Stimulated activated naive CD8-positive, alpha-beta T cell treated with anti-CD3 and anti-CD28 coated beads, Interleukin-15, amount 100 ng/mL, for 72 hours (primary cell): Measurements from ENCODE around the gene STAT4.

ENCODE experiments used
- ATAC-seq: fragments of 150-1000 bp; cut with Tn5 transposase; 2 replicates; pipeline ENCODE4 v1.10.0; 2021; ENCODE audit warnings: mild to moderate bottlenecking, moderate library complexity
- DNase-seq, 2 donors: peaks; one replicate each; pipeline ENCODE4 v3.0.0; 2021 to 2022
- H3K27ac Mint-ChIP-seq, 2 donors: one replicate each; pipeline ENCODE4 v1.8.0; 2022; ENCODE audit warnings: mild to moderate bottlenecking in 2 of 2, mixed read lengths in 2 of 2, moderate library complexity in 2 of 2
- H3K27me3 Mint-ChIP-seq: one replicate; pipeline ENCODE4 v1.8.0; 2022; ENCODE audit warnings: mixed read lengths
- H3K4me1 Mint-ChIP-seq: one replicate; pipeline ENCODE4 v1.8.0; 2022; ENCODE audit warnings: mild to moderate bottlenecking, mixed read lengths
- H3K4me3 Mint-ChIP-seq, 2 donors: one replicate each; pipeline ENCODE4 v1.8.0; 2022; ENCODE audit warnings: mild to moderate bottlenecking in 2 of 2, mixed read lengths in 2 of 2, moderate library complexity in 1 of 2
- H3K9me3 Mint-ChIP-seq, 2 donors: one replicate each; pipeline ENCODE4 v1.8.0; 2022; ENCODE audit warnings: mixed read lengths in 2 of 2

Gene STAT4

GRCh38 chr2:191166111-191166755 is 15.4 kb upstream of the STAT4 start:
- H3K27ac Mint-ChIP-seq = no peak overlapping the region
- DNase-seq = no peak

GRCh38 chr2:191165176-191165643 is 14.4 kb upstream of the STAT4 start:
- DNase-seq (peak; percentile 30 to 44), ATAC-seq (peak; percentile 90)
- H3K9me3 Mint-ChIP-seq = no peaks in the 10 kb centered on the region
- peaks cover 44% of the 10 kb centered on the region for H3K4me1 Mint-ChIP-seq
- H3K4me3 Mint-ChIP-seq = peak overlapping the region in 1 of 2 donors; percentile 48
- peaks cover 14% of the 10 kb centered on the region for H3K27me3 Mint-ChIP-seq
- peak overlapping the region; percentile 77 to 93 for H3K27ac Mint-ChIP-seq

More at GRCh38 chr2:191166111-191166755, 15.4 kb upstream of the STAT4 start:
- Mint-ChIP-seq H3K4me1 (peaks cover 52% of the 10 kb centered on the region), H3K4me3 (no peak overlapping the region), H3K27me3 (peaks cover 14% of the 10 kb centered on the region), H3K9me3 (no peaks in the 10 kb centered on the region)
- ATAC-seq = no peak

GRCh38 chr2:191158747-191159146 is 8.0 kb upstream of the STAT4 start:
- Mint-ChIP-seq H3K4me3 (no peak overlapping the region), H3K9me3 (no peaks in the 10 kb centered on the region), H3K27me3 (peaks cover 29% of the 10 kb centered on the region), H3K27ac (no peak overlapping the region), H3K4me1 (peaks cover 27% of the 10 kb centered on the region)
- DNase-seq (no peak), ATAC-seq (no peak)

- no peaks in the 10 kb centered on the region for H3K9me3 Mint-ChIP-seq
- no peak for DNase-seq
- H3K4me3 Mint-ChIP-seq = no peak overlapping the region
- no peak overlapping the region for H3K27ac Mint-ChIP-seq
- peaks cover 28% of the 10 kb centered on the region for H3K4me1 Mint-ChIP-seq
- peaks cover 24% of the 10 kb centered on the region for H3K27me3 Mint-ChIP-seq
- ATAC-seq = no peak
These were observed 7.4 kb upstream of the STAT4 start for GRCh38 chr2:191158193-191158592.

GRCh38 chr2:191155608-191156071 is 4.8 kb upstream of the STAT4 start:
- Mint-ChIP-seq H3K9me3 (no peaks in the 10 kb centered on the region), H3K4me1 (peaks cover 49% of the 10 kb centered on the region), H3K27me3 (peaks cover 18% of the 10 kb centered on the region), H3K4me3 (peak overlapping the region in 1 of 2 donors; percentile 20), H3K27ac (peak overlapping the region in 1 of 2 donors; percentile 1)
- DNase-seq (peak in 1 of 2 donors; percentile 13), ATAC-seq (no peak)

- H3K9me3 Mint-ChIP-seq = no peaks in the 10 kb centered on the region
- no peak overlapping the region for H3K4me3 Mint-ChIP-seq
- peak overlapping the region in 1 of 2 donors; percentile 10 for H3K27ac Mint-ChIP-seq
- no peak for DNase-seq
- no peak for ATAC-seq
- H3K4me1 Mint-ChIP-seq = peaks cover 44% of the 10 kb centered on the region
- peaks cover 8% of the 10 kb centered on the region for H3K27me3 Mint-ChIP-seq
These were observed 2.9 kb upstream of the STAT4 start for GRCh38 chr2:191153716-191154115.

- Mint-ChIP-seq H3K27me3 (no peaks in the 10 kb centered on the region), H3K27ac (peak overlapping the region in 1 of 2 donors; percentile 93), H3K4me3 (peak overlapping the region in 1 of 2 donors; percentile 63), H3K9me3 (no peaks in the 10 kb centered on the region), H3K4me1 (peaks cover 52% of the 10 kb centered on the region)
- DNase-seq = peak in 1 of 2 donors; percentile 33
- peak; percentile 11 for ATAC-seq
These were observed 1.9 kb upstream of the STAT4 start for GRCh38 chr2:191152482-191153240.

GRCh38 chr2:191151331-191151730 is 537 bp upstream of the STAT4 start:
- peak; percentile 42 for ATAC-seq
- Mint-ChIP-seq H3K27me3 (no peaks in the 10 kb centered on the region), H3K27ac (peak overlapping the region; percentile 92 to 94), H3K9me3 (no peaks in the 10 kb centered on the region), H3K4me1 (peaks cover 64% of the 10 kb centered on the region), H3K4me3 (peak overlapping the region; percentile 91 to 92)
- peak in 1 of 2 donors; percentile 55 for DNase-seq

GRCh38 chr2:191150230-191150599 is 579 bp downstream of the STAT4 start:
- H3K27me3 Mint-ChIP-seq = no peaks in the 10 kb centered on the region
- peak overlapping the region; percentile 92 to 94 for H3K27ac Mint-ChIP-seq
- peaks cover 64% of the 10 kb centered on the region for H3K4me1 Mint-ChIP-seq
- H3K4me3 Mint-ChIP-seq = peak overlapping the region; percentile 91 to 92
- ATAC-seq (no peak), DNase-seq (no peak)
- H3K9me3 Mint-ChIP-seq = no peaks in the 10 kb centered on the region

- Mint-ChIP-seq H3K4me1 (peaks cover 58% of the 10 kb centered on the region), H3K27me3 (no peaks in the 10 kb centered on the region), H3K4me3 (peak overlapping the region; percentile 91 to 92), H3K27ac (peak overlapping the region; percentile 92 to 94), H3K9me3 (no peaks in the 10 kb centered on the region)
- ATAC-seq = no peak
- no peak for DNase-seq
These were observed 1.4 kb downstream of the STAT4 start for GRCh38 chr2:191149391-191149790.

GRCh38 chr2:191148791-191149190 is 2.0 kb downstream of the STAT4 start:
- peaks cover 63% of the 10 kb centered on the region for H3K4me1 Mint-ChIP-seq
- ATAC-seq (peak; percentile 27), DNase-seq (no peak)
- peak overlapping the region; percentile 92 to 94 for H3K27ac Mint-ChIP-seq
- no peaks in the 10 kb centered on the region for H3K9me3 Mint-ChIP-seq
- H3K27me3 Mint-ChIP-seq = no peaks in the 10 kb centered on the region
- H3K4me3 Mint-ChIP-seq = peak overlapping the region; percentile 91 to 92

GRCh38 chr2:191148281-191148680 is 2.5 kb downstream of the STAT4 start:
- H3K27me3 Mint-ChIP-seq = no peaks in the 10 kb centered on the region
- H3K27ac Mint-ChIP-seq = peak overlapping the region in 1 of 2 donors; percentile 92
- no peaks in the 10 kb centered on the region for H3K9me3 Mint-ChIP-seq
- DNase-seq (no peak), ATAC-seq (no peak)
- H3K4me3 Mint-ChIP-seq = peak overlapping the region; percentile 91 to 92
- peaks cover 61% of the 10 kb centered on the region for H3K4me1 Mint-ChIP-seq

GRCh38 chr2:191145769-191146471 is 4.9 kb downstream of the STAT4 start:
- H3K4me1 Mint-ChIP-seq = peaks cover 48% of the 10 kb centered on the region
- peak overlapping the region; percentile 73 to 95 for H3K27ac Mint-ChIP-seq
- peak overlapping the region; percentile 61 to 89 for H3K4me3 Mint-ChIP-seq
- DNase-seq (no peak), ATAC-seq (no peak)
- no peaks in the 10 kb centered on the region for H3K27me3 Mint-ChIP-seq
- H3K9me3 Mint-ChIP-seq = no peaks in the 10 kb centered on the region

GRCh38 chr2:191144217-191144616 is 6.6 kb downstream of the STAT4 start:
- Mint-ChIP-seq H3K9me3 (no peaks in the 10 kb centered on the region), H3K4me3 (peak overlapping the region; percentile 16 to 70), H3K27me3 (no peaks in the 10 kb centered on the region), H3K27ac (peak overlapping the region; percentile 0 to 78), H3K4me1 (peaks cover 63% of the 10 kb centered on the region)
- DNase-seq (no peak), ATAC-seq (no peak)

- H3K4me3 Mint-ChIP-seq = peak overlapping the region in 1 of 2 donors; percentile 70
- DNase-seq (no peak), ATAC-seq (no peak)
- peaks cover 67% of the 10 kb centered on the region for H3K4me1 Mint-ChIP-seq
- no peaks in the 10 kb centered on the region for H3K9me3 Mint-ChIP-seq
- no peaks in the 10 kb centered on the region for H3K27me3 Mint-ChIP-seq
- H3K27ac Mint-ChIP-seq = peak overlapping the region in 1 of 2 donors; percentile 78
These were observed 7.0 kb downstream of the STAT4 start for GRCh38 chr2:191143791-191144190.
